GM12892 (cell line): Measurements from ENCODE around the gene RAPGEF5.
A peak's percentile ranks its signal among the peaks of the same experiment; 100 is the strongest.

Source experiments
- DNase-seq: peaks from one replicate; pipeline ENCODE4 v3.0.0; 2011; ENCODE audit not compliant: insufficient read length
- FAIRE-seq: peaks from 2 replicates; lab custom pipeline; 2011; peaks lifted over from hg19 to GRCh38; lab: Jason Lieb, UNC
- POLR2A ChIP-seq: IDR thresholded peaks from 2 replicates; pipeline ENCODE4 v1.6.1; 2011; ENCODE audit warnings: low read depth, low read length, control low read depth
- POLR2AphosphoS5 ChIP-seq: IDR thresholded peaks from 2 replicates; pipeline ENCODE4 v1.6.1; 2011; ENCODE audit warnings: low read depth, low read length, control low read depth
- TAF1 ChIP-seq: IDR thresholded peaks from 2 replicates; pipeline ENCODE4 v1.6.1; 2011; ENCODE audit warnings: low read depth, mild to moderate bottlenecking, control low read depth, low read length, borderline replicate concordance

RAPGEF5 gene

DNA sequence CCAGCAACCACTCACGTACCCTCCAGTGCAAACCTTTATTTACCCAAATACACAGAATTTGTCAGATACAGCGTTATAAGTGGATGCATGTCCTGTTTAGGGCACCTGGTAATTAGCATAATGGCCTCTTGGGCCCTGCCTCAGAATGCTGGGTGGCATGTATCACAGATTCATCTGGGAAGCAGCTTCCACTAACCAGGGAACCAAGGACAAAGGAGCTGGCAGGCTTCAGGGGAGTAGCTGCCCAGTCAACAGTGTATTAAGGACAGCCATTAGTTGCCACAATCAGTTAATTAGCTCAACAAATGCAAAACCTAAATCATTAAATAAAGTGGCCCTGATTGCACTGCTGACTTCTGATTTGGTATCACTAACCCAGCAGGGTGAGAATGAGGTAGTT is 105.7 kb downstream of the RAPGEF5 start:
- DNase-seq = no peak
- no peak for TF ChIP-seq POLR2A
- FAIRE-seq = no peak

DNA sequence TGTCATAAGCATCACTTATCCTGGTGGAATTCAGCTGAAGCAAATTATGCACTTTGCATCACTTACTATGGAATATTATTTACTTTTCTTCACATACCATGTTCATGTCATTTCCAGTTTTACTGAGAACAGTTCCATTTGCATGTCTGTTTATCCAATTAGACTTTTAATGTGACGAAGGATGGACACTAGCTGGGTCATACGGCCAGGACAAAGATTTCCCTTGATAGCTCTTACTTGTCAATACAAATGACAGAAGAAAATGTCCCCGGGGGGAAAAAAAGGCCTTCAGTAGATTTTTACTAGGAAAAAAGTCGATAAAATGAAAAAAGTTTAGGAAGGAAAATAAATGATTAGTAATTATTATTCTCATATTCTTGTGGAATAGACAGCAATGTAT is 106.6 kb downstream of the RAPGEF5 start:
- FAIRE-seq (no peak), DNase-seq (no peak)
- TF ChIP-seq TAF1 = no peak
- TF ChIP-seq POLR2A = no peak
- TF ChIP-seq POLR2AphosphoS5 = no peak

DNA sequence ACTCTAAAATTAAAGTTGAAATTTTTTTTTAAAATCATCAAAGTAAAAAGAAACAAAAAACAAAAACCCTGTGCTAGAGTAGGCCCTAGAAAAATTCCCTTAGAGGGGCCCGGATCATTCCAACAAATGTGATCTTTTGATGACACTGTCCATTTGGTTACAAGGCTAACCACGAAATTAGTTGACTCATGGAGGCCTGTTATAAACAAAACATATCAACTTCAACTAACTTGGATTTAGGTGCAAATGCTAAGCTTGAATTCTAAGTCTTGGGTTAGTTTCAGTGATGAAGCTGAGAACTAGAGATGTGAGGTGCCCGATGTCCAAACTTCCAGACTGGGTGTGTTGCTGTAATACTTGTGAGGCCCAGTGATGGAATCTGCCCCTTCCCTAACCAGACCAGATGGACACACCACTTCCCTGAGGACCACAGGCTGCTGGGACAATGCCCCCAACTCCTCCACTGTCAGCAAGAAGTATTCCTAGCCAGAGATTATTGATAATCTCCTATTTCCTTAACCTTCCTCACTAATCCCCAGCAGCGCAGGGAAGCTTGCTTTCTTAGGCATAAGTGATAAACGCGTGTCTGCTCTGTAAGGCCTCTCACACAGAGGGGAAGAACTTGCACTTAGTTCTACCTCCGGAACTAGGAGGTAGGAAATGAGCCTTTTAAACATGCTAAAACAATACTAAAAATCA is 108.7 kb downstream of the RAPGEF5 start:
- TF ChIP-seq TAF1 = no peak
- TF ChIP-seq POLR2AphosphoS5 = no peak
- TF ChIP-seq POLR2A = no peak
- DNase-seq = no peak
- no peak for FAIRE-seq

DNA sequence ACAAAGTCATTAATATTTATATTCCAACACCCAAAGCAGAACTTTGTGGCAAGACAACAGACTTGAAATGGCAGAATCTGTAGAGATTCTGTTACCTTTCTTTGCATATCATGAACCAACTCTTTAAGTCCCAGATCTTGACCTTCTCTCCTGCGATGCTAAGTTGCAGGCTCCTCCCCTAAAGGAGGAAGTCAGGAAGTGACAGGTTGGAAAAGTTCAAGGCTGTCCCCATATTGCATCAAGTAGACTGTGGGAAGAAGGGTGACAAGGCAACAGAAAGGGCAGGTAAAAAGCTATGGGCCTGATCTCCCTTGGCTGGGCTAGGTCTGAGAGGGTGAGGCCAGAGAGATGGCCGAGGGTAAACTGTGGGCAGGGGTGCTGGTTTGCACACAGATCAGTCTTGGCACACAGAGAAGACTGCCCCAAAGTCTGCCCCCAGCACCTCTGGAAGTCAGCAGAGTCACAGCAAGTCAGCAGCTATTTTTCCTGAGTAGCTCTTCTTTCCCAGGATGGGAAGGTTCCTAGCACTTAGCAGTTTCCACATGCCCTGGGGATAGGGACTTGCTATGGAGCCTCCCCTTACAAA is 115.1 kb downstream of the RAPGEF5 start:
- FAIRE-seq (no peak), DNase-seq (no peak)
- no peak for TF ChIP-seq POLR2A
- no peak for TF ChIP-seq TAF1
- no peak for TF ChIP-seq POLR2AphosphoS5

DNA sequence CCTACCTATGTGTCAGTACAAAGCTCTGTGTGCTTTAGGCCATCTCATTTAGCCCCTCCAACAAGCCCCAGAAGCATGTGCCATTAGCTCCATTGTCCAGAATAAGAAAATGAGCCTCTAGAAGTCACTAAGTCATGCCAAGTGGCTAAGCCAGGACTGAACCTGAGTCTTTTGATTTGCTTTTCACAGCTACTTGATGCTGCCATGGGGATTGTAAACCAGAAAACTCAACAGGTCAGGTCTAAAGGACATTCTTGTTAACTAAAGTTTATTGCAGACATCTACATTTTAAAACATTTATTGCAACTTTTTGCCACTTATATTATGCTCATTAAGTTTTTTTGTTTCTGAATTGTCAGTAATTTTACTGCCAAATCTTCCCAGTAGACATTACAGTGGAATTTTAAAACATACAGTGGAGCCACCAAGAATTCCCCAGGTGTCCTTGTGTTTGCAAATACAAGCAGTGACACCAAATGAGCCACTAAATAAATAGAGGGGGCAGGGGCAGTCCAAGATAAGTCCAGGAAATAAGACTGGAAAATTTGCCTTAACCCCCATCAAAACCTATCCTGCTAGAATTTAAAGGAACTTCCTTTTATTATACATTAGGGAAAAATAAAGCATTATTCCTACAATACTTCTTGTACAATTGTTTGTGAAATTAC is 115.9 kb downstream of the RAPGEF5 start:
- TF ChIP-seq POLR2AphosphoS5 (no peak), POLR2A (no peak), TAF1 (no peak)
- DNase-seq (no peak), FAIRE-seq (no peak)

DNA sequence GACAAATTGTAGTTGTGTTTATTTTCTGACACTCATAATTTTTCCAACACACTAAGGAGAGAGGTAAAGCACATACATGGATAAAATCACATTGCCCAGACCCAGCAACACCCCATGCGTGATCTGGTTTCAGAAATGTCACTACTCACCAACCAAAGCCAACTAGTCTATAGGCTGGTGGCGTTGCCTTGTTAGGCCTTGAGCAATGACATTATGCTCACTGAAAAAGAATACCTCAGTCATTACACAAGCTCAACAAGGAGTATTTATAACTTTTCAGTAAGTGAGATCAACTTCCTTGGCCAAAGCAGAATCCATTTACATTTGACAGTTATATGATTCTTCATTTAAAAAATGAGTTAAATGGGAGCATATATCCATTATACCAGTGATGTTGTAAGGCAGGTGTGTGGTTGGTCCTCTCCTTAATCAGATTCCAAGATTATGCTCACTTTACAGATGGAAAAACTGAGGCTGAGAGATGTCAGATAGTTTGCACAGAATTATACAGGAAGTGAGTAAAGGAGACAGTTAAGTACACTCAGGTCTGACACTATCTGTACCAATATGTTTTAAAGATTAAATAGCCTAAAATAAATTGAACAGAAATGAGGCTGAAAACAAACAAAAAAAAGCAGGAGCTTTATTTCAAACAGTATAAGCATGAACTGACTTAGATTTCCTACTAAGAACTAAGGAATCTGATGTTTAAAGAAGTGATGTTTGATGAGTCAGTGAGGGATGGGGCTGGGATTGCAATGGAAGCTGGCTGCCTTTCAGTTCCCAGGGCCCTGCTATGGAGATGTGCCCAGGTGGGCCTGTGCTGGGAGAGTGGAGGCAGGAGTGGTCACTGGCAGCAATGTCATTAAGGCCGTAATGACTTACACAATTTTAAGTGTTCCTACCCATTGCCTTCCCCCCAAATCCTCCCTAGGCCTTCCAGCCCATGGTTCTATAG is 118.3 kb downstream of the RAPGEF5 start:
- peak; percentile 48 for FAIRE-seq
- TF ChIP-seq POLR2A (no peak), TAF1 (no peak), POLR2AphosphoS5 (no peak)
- DNase-seq = no peak

DNA sequence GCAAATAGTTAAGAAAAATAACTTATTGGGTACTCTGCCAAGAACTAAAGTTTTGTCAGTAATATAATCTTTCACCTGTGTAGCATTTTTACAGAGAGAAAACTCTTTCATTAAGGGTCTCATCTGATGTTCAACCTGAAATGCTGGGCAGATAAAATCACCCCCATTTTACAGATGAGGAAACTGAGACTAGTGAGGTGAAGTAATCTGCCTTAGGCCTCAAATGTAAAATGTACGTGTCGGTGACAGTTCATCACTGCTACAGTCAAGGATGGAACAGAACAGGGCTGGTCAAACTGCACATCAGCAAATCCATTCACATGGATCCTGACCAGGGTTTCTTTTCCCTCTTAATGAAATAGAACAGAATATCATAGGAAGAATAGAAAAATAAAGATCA is 121.8 kb downstream of the RAPGEF5 start:
- FAIRE-seq (no peak), DNase-seq (no peak)
- TF ChIP-seq POLR2A (no peak), POLR2AphosphoS5 (no peak), TAF1 (no peak)

DNA sequence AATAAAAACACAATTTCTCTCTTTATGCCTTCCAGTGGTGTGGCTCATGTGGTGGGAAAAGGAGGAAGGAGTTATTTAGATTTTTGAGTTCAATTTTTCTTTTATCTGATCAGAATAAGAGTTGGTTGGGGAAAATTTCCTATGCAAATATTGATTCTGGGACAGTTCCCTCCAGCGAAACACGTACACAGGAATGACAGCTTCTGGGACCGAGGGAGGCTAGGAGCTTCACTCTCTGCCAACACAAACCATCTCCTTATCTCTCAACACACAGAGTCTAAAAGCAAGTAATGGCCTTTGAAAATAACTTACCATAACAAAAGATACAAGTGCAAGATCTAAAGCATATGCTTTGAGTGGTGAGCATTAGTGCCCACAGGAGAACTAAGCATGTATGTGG is 122.7 kb downstream of the RAPGEF5 start:
- TF ChIP-seq POLR2A (no peak), POLR2AphosphoS5 (no peak)
- DNase-seq (no peak), FAIRE-seq (no peak)

DNA sequence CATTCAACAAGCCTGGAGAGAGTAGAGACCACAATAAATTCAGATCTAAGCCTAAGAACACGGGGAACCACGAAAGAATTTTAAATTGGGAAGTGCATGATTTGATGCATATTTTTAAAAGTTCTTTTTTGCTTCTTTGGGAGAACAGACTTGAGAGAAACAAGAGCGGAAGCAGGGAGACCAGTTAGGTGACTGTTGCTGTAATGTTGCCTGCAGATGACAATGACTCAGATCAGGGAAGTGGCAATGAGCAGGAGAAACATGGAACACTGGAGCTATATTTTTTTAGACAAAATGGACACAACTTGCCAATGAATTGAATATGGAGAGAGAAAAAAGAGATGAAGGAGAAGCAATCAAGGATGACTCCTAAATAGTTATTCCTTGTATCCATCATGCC is 125.1 kb downstream of the RAPGEF5 start:
- FAIRE-seq (no peak), DNase-seq (no peak)
- TF ChIP-seq POLR2A (no peak), POLR2AphosphoS5 (no peak), TAF1 (no peak)

DNA sequence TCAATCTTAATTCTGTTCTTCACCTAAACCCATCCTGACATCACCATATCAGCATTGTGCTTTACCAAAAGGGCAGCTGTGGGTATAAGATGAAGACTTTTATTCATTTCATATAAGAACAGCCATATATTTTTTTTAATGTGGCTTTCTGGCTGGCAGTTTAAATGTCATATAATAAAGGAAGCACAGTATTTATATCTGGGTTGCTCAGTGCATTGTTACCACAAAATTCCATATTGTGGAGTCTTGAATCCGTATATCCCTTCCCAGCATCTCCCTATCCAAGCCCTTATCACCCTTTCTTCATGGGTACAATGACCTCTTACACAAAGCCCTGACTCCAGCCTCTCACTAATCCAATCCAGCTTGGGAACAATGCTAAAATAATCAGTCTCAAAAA is 125.8 kb downstream of the RAPGEF5 start:
- FAIRE-seq (no peak), DNase-seq (no peak)
- no peak for TF ChIP-seq POLR2AphosphoS5
- no peak for TF ChIP-seq TAF1
- no peak for TF ChIP-seq POLR2A

DNA sequence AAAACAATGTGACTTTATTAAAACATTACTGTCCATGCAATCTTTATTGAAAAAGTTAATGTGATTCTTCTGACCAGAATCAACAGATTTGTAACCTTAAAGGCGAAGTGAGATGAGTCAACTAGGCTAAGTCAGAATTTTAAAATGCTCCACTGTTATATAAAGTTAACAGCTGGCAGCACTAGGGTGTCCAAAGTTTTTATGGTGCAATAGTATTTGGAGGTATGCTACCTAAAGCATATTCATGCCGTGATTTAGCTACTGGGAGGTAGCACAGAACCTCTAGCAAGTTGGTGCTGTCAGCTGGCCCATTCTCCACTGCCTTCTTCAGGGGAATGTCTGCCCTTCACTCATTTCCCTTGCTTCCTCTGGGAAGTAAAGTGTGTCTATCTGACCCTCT is 126.7 kb downstream of the RAPGEF5 start:
- TF ChIP-seq TAF1 (no peak), POLR2AphosphoS5 (no peak), POLR2A (no peak)
- DNase-seq (no peak), FAIRE-seq (no peak)
